NCI-H69 (cell line): ENCODE data around the gene RNASE9.
"Not testable (repeated sequence)": the region's sequence is repeated elsewhere in the genome, so short reads cannot be mapped to it uniquely, and the experiment has no call there.

Source experiments
- DNase-seq: peaks from one replicate; lab custom pipeline; 2025; lab: John Stamatoyannopoulos, UW

Gene RNASE9

DNA sequence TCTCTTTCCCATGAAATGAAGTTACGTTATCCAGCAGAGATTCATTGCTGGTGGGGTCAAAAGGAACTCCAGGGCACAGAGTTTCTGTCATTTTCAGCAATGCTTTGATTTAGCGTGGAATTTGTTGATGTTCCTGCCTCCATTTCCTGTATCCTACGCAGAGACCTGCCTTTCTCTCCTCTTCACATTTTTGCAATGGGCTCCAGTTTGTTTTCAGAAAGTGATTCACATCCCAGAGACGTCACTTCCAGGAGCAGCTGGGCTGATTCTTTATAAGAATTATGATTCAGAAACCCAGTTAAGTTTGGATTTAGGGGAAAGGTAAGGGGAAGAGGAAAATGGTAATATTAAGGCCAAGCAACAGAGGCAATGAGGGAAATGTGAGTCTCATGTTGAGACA is 43.9 kb downstream of the RNASE9 start:
- DNase-seq, result no peak

DNA sequence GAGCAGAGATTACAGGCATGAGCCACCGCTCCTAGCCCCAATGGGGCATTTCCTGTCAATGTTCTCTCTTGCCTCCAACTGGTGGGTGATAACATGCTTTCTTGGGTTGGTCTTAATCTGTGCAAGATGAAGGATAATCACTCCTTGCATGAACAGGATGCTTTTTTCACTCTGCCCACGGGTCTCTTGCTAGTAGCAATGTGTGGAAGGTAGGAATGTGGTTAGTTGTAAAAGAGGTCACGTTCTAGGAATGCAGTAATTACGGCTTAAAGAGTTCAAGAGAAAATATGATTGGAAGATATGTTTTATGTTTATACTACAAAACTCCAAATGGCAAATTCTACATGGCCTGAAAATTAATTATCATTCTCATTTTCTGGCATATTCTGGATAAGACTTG is 45.0 kb downstream of the RNASE9 start:
- no peak for DNase-seq

GRCh38 chr14:20512177-20512905 is 48.5 kb downstream of the RNASE9 start:
- no peak for DNase-seq

GRCh38 chr14:20508367-20508766 is 52.5 kb downstream of the RNASE9 start:
- DNase-seq, result no peak

DNA sequence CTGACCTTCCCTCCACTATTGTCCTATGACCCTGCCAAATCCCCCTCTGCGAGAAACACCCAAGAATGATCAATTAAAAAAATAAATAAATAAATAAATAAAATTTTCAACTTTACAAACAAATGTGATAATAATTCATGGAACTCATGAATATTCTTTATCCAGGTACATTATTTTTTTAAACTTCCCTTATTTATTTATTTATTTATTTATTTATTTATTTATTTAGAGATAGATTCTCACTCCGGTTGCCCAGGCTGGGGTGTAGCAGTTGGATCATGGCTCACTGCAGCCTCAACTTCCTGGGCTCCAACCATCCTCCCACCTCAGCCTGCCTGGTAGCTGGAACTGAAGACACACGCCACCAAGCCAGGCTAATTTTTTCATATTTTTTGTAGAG is 53.3 kb downstream of the RNASE9 start:
- DNase-seq, result not testable (repeated sequence)

GRCh38 chr14:20506752-20507151 is 54.1 kb downstream of the RNASE9 start:
- not testable (repeated sequence) for DNase-seq

GRCh38 chr14:20506276-20506675 is 54.6 kb downstream of the RNASE9 start:
- DNase-seq, result not testable (repeated sequence)
